HFF-Myc (cell line): ENCODE results near the gene YIPF7.

ENCODE experiments used
- DNase-seq: peaks from one replicate; pipeline ENCODE4 v3.0.0-alpha.2; 2011; ENCODE audit warnings: low read depth; ENCODE audit errors: extremely low read depth
- H3K4me3 ChIP-seq: replicated peaks from 2 replicates; pipeline ENCODE4 v1.5.1; 2011; ENCODE audit warnings: low read depth, mild to moderate bottlenecking, control low read depth, low read length
- CTCF ChIP-seq: IDR thresholded peaks from 2 replicates; pipeline ENCODE4 v1.5.1; 2012; ENCODE audit warnings: mild to moderate bottlenecking, low read depth, low read length, control low read depth; ENCODE audit errors: missing control alignments

The YIPF7 gene

GRCh38 chr4:44674471-44674870 lies 23.0 kb upstream of the YIPF7 start:
- DNase-seq, result no peak
- H3K4me3 ChIP-seq, result no peak overlapping the region
- no peak for TF ChIP-seq CTCF

- DNase-seq, result no peak
- no peak for TF ChIP-seq CTCF
- no peak overlapping the region for H3K4me3 ChIP-seq
Observed at GRCh38 chr4:44671636-44672035, 20.2 kb upstream of the YIPF7 start.

- no peak for TF ChIP-seq CTCF
- no peak overlapping the region for H3K4me3 ChIP-seq
- DNase-seq, result no peak
Observed at GRCh38 chr4:44670506-44671199, 19.2 kb upstream of the YIPF7 start.

- TF ChIP-seq CTCF, result no peak
Observed at GRCh38 chr4:44668526-44668925, 17.1 kb upstream of the YIPF7 start.

GRCh38 chr4:44663539-44664263 lies 12.3 kb upstream of the YIPF7 start:
- DNase-seq, result no peak
- TF ChIP-seq CTCF, result no peak
- no peak overlapping the region for H3K4me3 ChIP-seq

More at GRCh38 chr4:44668526-44668925, 17.1 kb upstream of the YIPF7 start:
- DNase-seq, result no peak
- no peak overlapping the region for H3K4me3 ChIP-seq

- no peak overlapping the region for H3K4me3 ChIP-seq
- no peak for TF ChIP-seq CTCF
- no peak for DNase-seq
Observed at GRCh38 chr4:44662623-44663005, 11.2 kb upstream of the YIPF7 start.
